H1 (cell line): ENCODE results near the gene STRIP2. TPM values are rescaled to one million over a fixed set of nuclear protein-coding genes. Genes with fewer than 3 reads are reported as not detected.
"Not testable (repeated sequence)": the region's sequence is repeated elsewhere in the genome, so short reads cannot be mapped to it uniquely, and the experiment has no call there.

Experiments
- CTCF ChIA-PET: fragments of 300-600 bp; sonication (Branson Sonifier 250); formaldehyde crosslinking; loops from one replicate; lab custom pipeline; 2021; ENCODE audit not compliant: partially characterized antibody; lab: Charles Lee
- POLR2A ChIA-PET: fragments of 300-600 bp; sonication (Branson Sonifier 250); formaldehyde crosslinking; loops from one replicate; lab custom pipeline; 2021; ENCODE audit warnings: inconsistent platforms; ENCODE audit not compliant: partially characterized antibody; lab: Charles Lee
- DNase-seq, 2 experiments: peaks; one replicate each; pipeline versions ENCODE4 v3.0.0 to v3.0.0-alpha.2; 2010 to 2022; ENCODE audit warnings: low spot score in 2 of 2, low read depth in 1 of 2, mixed read lengths in 1 of 2
- FAIRE-seq: peaks from 2 replicates; lab custom pipeline; 2011; peaks lifted over from hg19 to GRCh38; lab: Jason Lieb, UNC
- H2AFZ ChIP-seq: 2 replicates; pipeline ENCODE4 v1.8.1; 2012; ENCODE audit warnings: low read length, inconsistent platforms
- H2AK5ac ChIP-seq: 2 replicates; pipeline ENCODE4 v1.6.1; 2013; ENCODE audit warnings: low read depth, low read length
- H2BK120ac ChIP-seq: replicated peaks from 2 replicates; pipeline ENCODE3; 2013; ENCODE audit warnings: low read depth, low read length, inconsistent platforms
- H2BK12ac ChIP-seq: 2 replicates; pipeline ENCODE4 v1.6.1; 2013; ENCODE audit warnings: low read depth, low read length
- H2BK15ac ChIP-seq: 2 replicates; pipeline ENCODE4 v1.6.1; 2013; ENCODE audit warnings: low read length
- H2BK20ac ChIP-seq: 2 replicates; pipeline ENCODE4 v1.6.1; 2013; ENCODE audit warnings: low read length
- H2BK5ac ChIP-seq: 2 replicates; pipeline ENCODE4 v1.6.1; 2013; ENCODE audit warnings: low read depth, low read length
- H3K14ac ChIP-seq: 2 replicates; pipeline ENCODE4 v1.6.1; 2013; ENCODE audit warnings: inconsistent platforms; ENCODE audit not compliant: insufficient read length
- H3K18ac ChIP-seq: 2 replicates; pipeline ENCODE4 v1.6.1; 2013; ENCODE audit warnings: low read length; ENCODE audit errors: extremely low read depth
- H3K23ac ChIP-seq: 2 replicates; pipeline ENCODE4 v1.6.1; 2013; ENCODE audit warnings: inconsistent platforms; ENCODE audit not compliant: insufficient read length
- H3K23me2 ChIP-seq: 2 replicates; pipeline ENCODE4 v1.6.1; 2013; ENCODE audit warnings: low read depth, low read length
- H3K27ac ChIP-seq: 2 replicates; pipeline ENCODE4 v1.6.1; 2011; ENCODE audit warnings: low read depth, low read length, inconsistent platforms
- H3K27me3 ChIP-seq, 4 experiments: replicated peaks in 1 of 4; 1 replicate in 1 of 4; 2 replicates in 3 of 4; pipeline versions ENCODE4 v1.6.1 to v1.8.1; 2011 to 2013; ENCODE audit warnings: low read length in 3 of 4, mild to moderate bottlenecking in 3 of 4, inconsistent platforms in 2 of 4, mixed read lengths in 2 of 4, moderate library complexity in 1 of 4; ENCODE audit not compliant: control insufficient read depth in 3 of 4, insufficient read depth in 3 of 4; ENCODE audit errors: extremely low read depth in 1 of 4
- H3K36me3 ChIP-seq, 4 experiments: 2 replicates each; pipeline versions ENCODE4 v1.6.1 to v1.8.1; 2011 to 2013; ENCODE audit warnings: mild to moderate bottlenecking in 4 of 4, low read length in 3 of 4, moderate library complexity in 2 of 4, control low read depth in 1 of 4, inconsistent platforms in 1 of 4; ENCODE audit not compliant: insufficient read depth in 4 of 4, control insufficient read depth in 2 of 4
- H3K4ac ChIP-seq: replicated peaks from 2 replicates; pipeline ENCODE3; 2013; ENCODE audit warnings: low read length, low read depth, mixed read lengths, inconsistent platforms; ENCODE audit not compliant: insufficient read length
- H3K4me1 ChIP-seq, 4 experiments: replicated peaks in 1 of 4; 1 replicate in 1 of 4; 2 replicates in 3 of 4; pipeline versions ENCODE4 v1.6.1 to v1.8.1; 2011 to 2013; ENCODE audit warnings: low read length in 3 of 4, inconsistent platforms in 2 of 4, mixed read lengths in 1 of 4; ENCODE audit not compliant: insufficient read depth in 4 of 4, control insufficient read depth in 3 of 4
- H3K4me2 ChIP-seq, 2 experiments: 2 replicates each; pipeline versions ENCODE4 v1.6.1 to v1.8.1; 2011 to 2013; ENCODE audit warnings: low read depth in 2 of 2, low read length in 2 of 2, control low read depth in 1 of 2, inconsistent platforms in 1 of 2, mild to moderate bottlenecking in 1 of 2; ENCODE audit not compliant: insufficient read depth in 1 of 2
- H3K4me3 ChIP-seq, 4 experiments: fragments of 200-600, 300-600 bp in 1 of 4; sonication (generic), shearing (Covaris generic), sonication (Bioruptor Twin) in 1 of 4; 2 replicates each; pipeline versions ENCODE4 v1.5.1 to v1.8.1; 2011 to 2016; ENCODE audit warnings: low read length in 4 of 4, low read depth in 3 of 4, control low read depth in 2 of 4, inconsistent platforms in 2 of 4, mild to moderate bottlenecking in 2 of 4, mixed read lengths in 1 of 4, moderate library complexity in 1 of 4; ENCODE audit not compliant: insufficient read depth in 2 of 4; ENCODE audit errors: extremely low read depth in 1 of 4
- H3K56ac ChIP-seq: replicated peaks from 2 replicates; pipeline ENCODE3; 2013; ENCODE audit warnings: low read depth, mild to moderate bottlenecking, mixed read lengths, low read length, inconsistent platforms; ENCODE audit not compliant: insufficient read length
- H3K79me1 ChIP-seq: 2 replicates; pipeline ENCODE4 v1.6.1; 2013; ENCODE audit warnings: low read depth, low read length, control low read depth
- H3K79me2 ChIP-seq, 2 experiments: 2 replicates each; pipeline versions ENCODE4 v1.6.1 to v1.8.1; 2012 to 2013; ENCODE audit warnings: low read length in 2 of 2, mild to moderate bottlenecking in 2 of 2, inconsistent platforms in 1 of 2; ENCODE audit not compliant: insufficient read depth in 2 of 2, control insufficient read depth in 1 of 2
- H3K9ac ChIP-seq, 4 experiments: replicated peaks in 1 of 4; 1 replicate in 1 of 4; 2 replicates in 3 of 4; pipeline versions ENCODE4 v1.6.1 to v1.8.1; 2011 to 2013; ENCODE audit warnings: low read depth in 3 of 4, low read length in 3 of 4, control low read depth in 2 of 4, mild to moderate bottlenecking in 2 of 4, moderate library complexity in 2 of 4, inconsistent platforms in 1 of 4; ENCODE audit errors: extremely low read depth in 1 of 4
- H3K9me3 ChIP-seq, 2 experiments: 2 replicates each; pipeline versions ENCODE4 v1.6.1 to v1.8.1; 2012 to 2013; ENCODE audit warnings: mild to moderate bottlenecking in 2 of 2, moderate library complexity in 2 of 2, control low read depth in 1 of 2, inconsistent platforms in 1 of 2, low read depth in 1 of 2, low read length in 1 of 2, mixed read lengths in 1 of 2; ENCODE audit not compliant: insufficient read depth in 2 of 2
- H4K20me1 ChIP-seq, 2 experiments: replicated peaks in 1 of 2; 2 replicates each; pipeline versions ENCODE3 to v1.8.1; 2011 to 2013; ENCODE audit warnings: inconsistent platforms in 2 of 2, low read length in 2 of 2, mild to moderate bottlenecking in 1 of 2; ENCODE audit not compliant: insufficient read depth in 2 of 2, control insufficient read depth in 1 of 2
- H4K5ac ChIP-seq: 2 replicates; pipeline ENCODE4 v1.6.1; 2013; ENCODE audit warnings: low read length, low read depth, mixed read lengths, inconsistent platforms; ENCODE audit not compliant: insufficient read length
- H4K8ac ChIP-seq: 2 replicates; pipeline ENCODE4 v1.8.0; 2013; ENCODE audit warnings: mild to moderate bottlenecking, moderate library complexity, low read length, inconsistent platforms; ENCODE audit not compliant: insufficient read depth; ENCODE audit errors: extremely low read depth
- H4K91ac ChIP-seq: replicated peaks from 2 replicates; pipeline ENCODE3; 2013; ENCODE audit warnings: low read length, mixed read lengths, inconsistent platforms; ENCODE audit not compliant: insufficient read length
- WGBS, 2 experiments: shearing (Covaris generic) in 1 of 2; methylation state at CpG; one replicate each; pipeline versions ENCODE4 v1.1.6 to v1.1.7; 2013 to 2015; ENCODE audit warnings: low lambda C conversion rate in 2 of 2, mixed read lengths in 2 of 2, inconsistent platforms in 1 of 2, low coverage in 1 of 2, missing lambda C conversion rate in 1 of 2; ENCODE audit not compliant: insufficient replicate concordance in 2 of 2, insufficient coverage in 1 of 2, insufficient read length in 1 of 2; ENCODE audit errors: extremely low coverage in 1 of 2, missing lambda C conversion rate in 1 of 2; 5-methylcytosine and 5-hydroxymethylcytosine counted together
- polyA plus RNA-seq, 7 experiments: library from polyadenylated mRNA; depleted of rRNA in 3 of 7; stranded (reverse) in 5 of 7; unstranded in 2 of 7; fragments of >200 nt in 5 of 7; fragments of 200-250 nt in 2 of 7; gene quantifications; 1 replicate in 5 of 7; 2 replicates in 1 of 7; 4 replicates in 1 of 7; pipeline versions ENCODE4 v1.2.1 to v1.2.3, GENCODE V29; 2011 to 2013; ENCODE audit warnings: missing spikeins in 2 of 7, mixed read lengths in 2 of 7
- total RNA-seq: library from RNA; stranded (reverse); fragmentation: NEBNext Ultra II Directional; extraction: Animal tissue kit (Norgen Biotek cat#: 25700); gene quantifications from 2 replicates; pipeline ENCODE4 v1.2.1, GENCODE V29; 2021

The STRIP2 gene
- total and polyA plus RNA-seq, 2 of the 8 experiments (the other 6 are each of a cell fraction or from before 2014, with no cell fraction given): 5.3 to 8.2 TPM

- not testable (repeated sequence) for H2BK15ac ChIP-seq, H2AK5ac ChIP-seq, H4K8ac ChIP-seq, H3K18ac ChIP-seq, H3K79me1 ChIP-seq, H3K14ac ChIP-seq, H3K9me3 ChIP-seq, H2BK20ac ChIP-seq, H3K27ac ChIP-seq, DNase-seq, H4K91ac ChIP-seq, H2AFZ ChIP-seq, H2BK120ac ChIP-seq, H3K9ac ChIP-seq, H3K4me2 ChIP-seq, H2BK5ac ChIP-seq, H2BK12ac ChIP-seq, H3K4me3 ChIP-seq, H3K79me2 ChIP-seq, FAIRE-seq, H3K27me3 ChIP-seq, H4K20me1 ChIP-seq, H3K56ac ChIP-seq, H3K4ac ChIP-seq, H3K23ac ChIP-seq, H3K23me2 ChIP-seq, H3K4me1 ChIP-seq, H4K5ac ChIP-seq
- ChIA-PET POLR2A (interaction anchor here (1.7 kb wide), 1 partner anchor 10 kb away, joined by 7 read pairs; the partner anchor contains the start of gene STRIP2), CTCF (interaction anchor here (1.6 kb wide), 1 partner anchor 26 kb away, joined by 4 read pairs; no protein-coding TSS in a partner anchor)
- 91% methylated on average over 5 of the region's 5 CpGs; no CpG with 5 or more reads in 1 of the 2 experiments for WGBS, 2 experiments
- H3K36me3 ChIP-seq: peaks cover 2 to 21% (median 12%) of the 10 kb centered on the region in 4 experiments; a peak in 7 of 8 replicates
Measured at GRCh38 chr7:129444776-129445175, 10.5 kb downstream of the STRIP2 start.

GRCh38 chr7:129446925-129447324 is 12.7 kb downstream of the STRIP2 start:
- H2BK20ac ChIP-seq, H3K27me3 ChIP-seq, H3K18ac ChIP-seq, DNase-seq, H2AFZ ChIP-seq, H3K14ac ChIP-seq, H3K9ac ChIP-seq, H2BK15ac ChIP-seq, H2BK120ac ChIP-seq, H3K27ac ChIP-seq, H4K20me1 ChIP-seq, H3K4me1 ChIP-seq, H3K79me2 ChIP-seq, H2BK5ac ChIP-seq, H4K8ac ChIP-seq, POLR2A ChIA-PET, H3K4me2 ChIP-seq, H4K5ac ChIP-seq, FAIRE-seq, H3K79me1 ChIP-seq, H3K4me3 ChIP-seq, H2BK12ac ChIP-seq, H2AK5ac ChIP-seq, H3K9me3 ChIP-seq, H4K91ac ChIP-seq, H3K4ac ChIP-seq, H3K56ac ChIP-seq, H3K23ac ChIP-seq, CTCF ChIA-PET, H3K23me2 ChIP-seq: not testable (repeated sequence)
- peaks cover 2 to 21% (median 12%) of the 10 kb centered on the region in 4 experiments; a peak in 7 of 8 replicates for H3K36me3 ChIP-seq
- 35% methylated on average over 2 of the region's 2 CpGs; no CpG with 5 or more reads in 1 of the 2 experiments for WGBS, 2 experiments
